Measurements from ENCODE around the gene ITPRIPL1. TPM values are rescaled to one million over a fixed set of nuclear protein-coding genes. Genes with fewer than 3 reads are reported as not detected.

The ITPRIPL1 gene
- total RNA-seq, 2 experiments from 2014 or later, result 8.1 to 13.5 TPM

DNA sequence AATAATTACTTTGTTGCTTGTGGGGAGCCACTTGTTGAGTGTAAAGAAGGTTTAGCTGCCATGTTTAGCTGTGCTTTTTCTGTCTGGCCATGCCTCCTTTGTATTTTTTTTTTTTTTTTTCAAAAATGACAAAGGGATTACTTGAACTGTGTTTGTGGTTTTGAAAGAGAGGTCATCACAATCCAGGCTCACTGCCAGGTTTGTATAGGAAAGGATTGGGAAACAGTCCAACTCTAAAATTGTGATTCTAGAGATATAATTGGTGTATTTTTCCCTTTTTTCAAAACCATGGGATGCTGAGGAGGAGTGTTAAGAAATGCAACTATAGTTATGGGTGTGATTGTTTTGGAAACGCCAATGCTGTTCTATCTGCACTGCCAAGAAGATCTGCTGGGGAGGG lies 4.3 kb downstream of the ITPRIPL1 start:
- 0 out of 2 replicates have a peak, but pooled peaks cover under 1% of the 10 kb centered on the region for H3K79me2 ChIP-seq (ENCODE audit: insufficient read depth, low read depth, low read length)
- no TSS peak for BruUV-seq (replicated peaks)
- no peak for DNase-seq (ENCODE audit: low spot score)
- no peak overlapping the region for H2AFZ ChIP-seq (ENCODE audit: low read length)
- H3K4me2 ChIP-seq (ENCODE audit: low read length), result no peak overlapping the region
- 0 out of 2 replicates have a peak, but pooled peaks cover 3% of the 10 kb centered on the region for H4K20me1 ChIP-seq (ENCODE audit: insufficient read depth, low read length)
- intact Hi-C loops (cut with micrococcal nuclease; ENCODE audit: unreplicated experiment), result no loop called here
- no peaks in the 10 kb centered on the region for H3K9me2 ChIP-seq (ENCODE audit: insufficient read depth, low read length)
- H3K4me3 ChIP-seq (ENCODE audit: low read depth, low read length, poor library complexity, severe bottlenecking), result no peak overlapping the region
- H3K9me3 ChIP-seq (ENCODE audit: low read length), result no peaks in the 10 kb centered on the region
- no peak overlapping the region for H3K27ac ChIP-seq (ENCODE audit: low read depth, low read length, poor library complexity, severe bottlenecking)
- peaks cover 19% of the 10 kb centered on the region for H3K4me1 ChIP-seq (ENCODE audit: insufficient read depth, low read length, poor library complexity, severe bottlenecking)
- peaks cover 20% of the 10 kb centered on the region for H3K36me3 ChIP-seq (ENCODE audit: insufficient read depth, low read length)
- CTCF ChIA-PET (ENCODE audit: unreplicated experiment), result no interaction called here
- TF ChIP-seq EZH2phosphoT487 (IDR thresholded peaks at IDR 0.05; ENCODE audit: borderline replicate concordance, low read depth, low read length), result no peak
- POLR2A ChIA-PET, result no interaction called here

DNA sequence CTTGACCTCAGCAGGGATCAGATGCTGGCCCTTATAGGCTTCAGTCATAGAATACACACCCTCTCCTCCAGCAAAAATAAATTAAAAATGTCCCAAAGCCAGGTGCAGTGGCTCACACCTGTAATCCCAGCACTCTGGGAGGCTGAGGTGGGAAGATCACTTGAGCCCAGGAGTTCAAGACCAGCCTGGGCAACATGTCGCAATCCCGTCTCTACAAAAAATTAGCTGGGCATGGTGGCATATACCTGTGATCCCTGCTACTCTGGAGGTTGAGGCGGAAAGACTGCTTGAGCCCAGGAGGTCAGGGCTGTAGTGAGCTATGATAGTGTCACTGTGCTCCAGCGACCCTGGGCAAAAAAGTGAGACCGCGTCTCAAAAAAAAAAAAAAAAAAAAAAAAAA lies 4.8 kb downstream of the ITPRIPL1 start:
- Histone ChIP-seq H3K36me3 (ENCODE audit: insufficient read depth, low read length) (peaks cover 20% of the 10 kb centered on the region), H3K27ac (ENCODE audit: low read depth, low read length, poor library complexity, severe bottlenecking) (no peak overlapping the region), H3K9me2 (ENCODE audit: insufficient read depth, low read length) (no peaks in the 10 kb centered on the region), H3K4me3 (ENCODE audit: low read depth, low read length, poor library complexity, severe bottlenecking) (no peak overlapping the region), H4K20me1 (ENCODE audit: insufficient read depth, low read length) (0 out of 2 replicates have a peak, but pooled peaks cover 3% of the 10 kb centered on the region), H3K9me3 (ENCODE audit: low read length) (no peaks in the 10 kb centered on the region), H3K4me1 (ENCODE audit: insufficient read depth, low read length, poor library complexity, severe bottlenecking) (peaks cover 18% of the 10 kb centered on the region), H3K4me2 (ENCODE audit: low read length) (no peak overlapping the region), H2AFZ (ENCODE audit: low read length) (no peak overlapping the region), H3K79me2 (ENCODE audit: insufficient read depth, low read depth, low read length) (0 out of 2 replicates have a peak, but pooled peaks cover 5% of the 10 kb centered on the region)
- intact Hi-C loops (cut with micrococcal nuclease; ENCODE audit: unreplicated experiment), result no loop called here
- POLR2A ChIA-PET, result interaction anchor here (0.6 kb wide), 1 partner anchor 18 kb away, joined by 4 read pairs; no protein-coding TSS in a partner anchor
- no TSS peak for BruUV-seq (replicated peaks)
- no peak for DNase-seq (ENCODE audit: low spot score)
- TF ChIP-seq, protein P1, sequence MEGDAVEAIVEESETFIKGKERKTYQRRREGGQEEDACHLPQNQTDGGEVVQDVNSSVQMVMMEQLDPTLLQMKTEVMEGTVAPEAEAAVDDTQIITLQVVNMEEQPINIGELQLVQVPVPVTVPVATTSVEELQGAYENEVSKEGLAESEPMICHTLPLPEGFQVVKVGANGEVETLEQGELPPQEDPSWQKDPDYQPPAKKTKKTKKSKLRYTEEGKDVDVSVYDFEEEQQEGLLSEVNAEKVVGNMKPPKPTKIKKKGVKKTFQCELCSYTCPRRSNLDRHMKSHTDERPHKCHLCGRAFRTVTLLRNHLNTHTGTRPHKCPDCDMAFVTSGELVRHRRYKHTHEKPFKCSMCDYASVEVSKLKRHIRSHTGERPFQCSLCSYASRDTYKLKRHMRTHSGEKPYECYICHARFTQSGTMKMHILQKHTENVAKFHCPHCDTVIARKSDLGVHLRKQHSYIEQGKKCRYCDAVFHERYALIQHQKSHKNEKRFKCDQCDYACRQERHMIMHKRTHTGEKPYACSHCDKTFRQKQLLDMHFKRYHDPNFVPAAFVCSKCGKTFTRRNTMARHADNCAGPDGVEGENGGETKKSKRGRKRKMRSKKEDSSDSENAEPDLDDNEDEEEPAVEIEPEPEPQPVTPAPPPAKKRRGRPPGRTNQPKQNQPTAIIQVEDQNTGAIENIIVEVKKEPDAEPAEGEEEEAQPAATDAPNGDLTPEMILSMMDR (conservative IDR thresholded peaks at IDR 0.05; ENCODE audit: low read length), result no peak
- TF ChIP-seq EZH2phosphoT487 (IDR thresholded peaks at IDR 0.05; ENCODE audit: borderline replicate concordance, low read depth, low read length), result no peak
- CTCF ChIA-PET (ENCODE audit: unreplicated experiment), result no interaction called here

DNA sequence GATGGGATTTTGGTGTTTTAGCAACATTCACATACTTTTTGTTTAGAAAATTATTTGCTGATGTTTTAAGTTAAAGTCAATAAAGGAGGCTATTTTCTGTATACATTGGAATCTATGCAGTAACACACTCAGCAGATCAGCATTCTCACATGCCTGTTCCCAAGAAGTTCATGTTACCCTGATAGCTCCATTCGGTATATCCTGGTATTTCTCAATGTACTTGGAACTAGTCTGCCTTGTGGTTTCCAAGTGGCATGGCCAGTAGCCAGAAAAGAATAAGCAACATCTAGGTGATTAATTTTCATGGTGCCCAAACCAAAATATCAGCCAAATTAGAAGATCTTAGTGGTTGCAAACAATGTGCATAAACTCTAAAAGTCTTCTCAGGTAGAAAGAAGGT lies 5.3 kb downstream of the ITPRIPL1 start:
- no peaks in the 10 kb centered on the region for H3K9me3 ChIP-seq (ENCODE audit: low read length)
- no peak for TF ChIP-seq EZH2phosphoT487 (IDR thresholded peaks at IDR 0.05; ENCODE audit: borderline replicate concordance, low read depth, low read length)
- TF ChIP-seq, protein P1 (conservative IDR thresholded peaks at IDR 0.05; ENCODE audit: low read length), result no peak
- no peak overlapping the region for H3K4me3 ChIP-seq (ENCODE audit: low read depth, low read length, poor library complexity, severe bottlenecking)
- H4K20me1 ChIP-seq (ENCODE audit: insufficient read depth, low read length), result 0 out of 2 replicates have a peak, but pooled peaks cover 3% of the 10 kb centered on the region
- DNase-seq (ENCODE audit: low spot score), result no peak
- CTCF ChIA-PET (ENCODE audit: unreplicated experiment), result no interaction called here
- H3K4me2 ChIP-seq (ENCODE audit: low read length), result no peak overlapping the region
- POLR2A ChIA-PET, result interaction anchor here (0.6 to 0.7 kb wide), 2 partner anchors 18 to 433 kb away, joined by 3 to 4 read pairs; no protein-coding TSS in a partner anchor
- no peaks in the 10 kb centered on the region for H3K9me2 ChIP-seq (ENCODE audit: insufficient read depth, low read length)
- no peak overlapping the region for H2AFZ ChIP-seq (ENCODE audit: low read length)
- BruUV-seq (replicated peaks), result no TSS peak
- intact Hi-C loops (cut with micrococcal nuclease; ENCODE audit: unreplicated experiment), result no loop called here
- peaks cover 16% of the 10 kb centered on the region for H3K4me1 ChIP-seq (ENCODE audit: insufficient read depth, low read length, poor library complexity, severe bottlenecking)
- H3K36me3 ChIP-seq (ENCODE audit: insufficient read depth, low read length), result peaks cover 20% of the 10 kb centered on the region
- H3K27ac ChIP-seq (ENCODE audit: low read depth, low read length, poor library complexity, severe bottlenecking), result no peak overlapping the region
- 0 out of 2 replicates have a peak, but pooled peaks cover 7% of the 10 kb centered on the region for H3K79me2 ChIP-seq (ENCODE audit: insufficient read depth, low read depth, low read length)
